PC-9 (cell line): ENCODE measurements around the gene ZNF785. TPM values are rescaled to one million over a fixed set of nuclear protein-coding genes. Genes with fewer than 3 reads are reported as not detected.

ENCODE experiments used
- BruUV-seq: library from RNA; stranded (reverse); fragments of 400-500 nt; replicated peaks from 2 replicates; lab custom pipeline; 2021; lab: Mats Ljungman, UMichigan
- CTCF ChIA-PET: fragments of 300-600 bp; sonication (Branson Sonifier 250); formaldehyde crosslinking; loops from one replicate; lab custom pipeline; 2022; ENCODE audit warnings: antibody characterized with exemption; lab: Charles Lee
- POLR2A ChIA-PET: fragments of 300-600 bp; sonication (Branson Sonifier 250); formaldehyde crosslinking; loops from one replicate; lab custom pipeline; 2022; ENCODE audit warnings: antibody characterized with exemption; ENCODE audit not compliant: unreplicated experiment; lab: Charles Lee
- DNase-seq, 2 experiments: peaks; one replicate each; pipeline versions ENCODE4 v3.0.0 to v3.0.0-alpha.2; 2015 to 2022; ENCODE audit warnings: mixed read lengths in 1 of 2
- H2AFZ ChIP-seq: fragments of 200-600 bp; sonication (generic); 2 replicates; pipeline ENCODE4 v1.8.1; 2017; ENCODE audit warnings: antibody characterized with exemption
- H3F3A ChIP-seq: fragments of 200-600 bp; sonication (generic); 2 replicates; pipeline ENCODE4 v1.8.1; 2017; ENCODE audit warnings: antibody characterized with exemption, mild to moderate bottlenecking, low read depth; ENCODE audit not compliant: insufficient read depth
- H3K27ac ChIP-seq: fragments of 200-600 bp; sonication (generic); 2 replicates; pipeline ENCODE4 v1.6.1; 2016; ENCODE audit warnings: mixed run types
- H3K27me3 ChIP-seq: fragments of 200-600 bp; sonication (generic); 2 replicates; pipeline ENCODE4 v1.6.1; 2016; ENCODE audit warnings: low read depth, mixed run types; ENCODE audit not compliant: insufficient read depth
- H3K36me3 ChIP-seq: fragments of 200-600 bp; sonication (generic); 2 replicates; pipeline ENCODE4 v1.6.1; 2016; ENCODE audit warnings: low read depth, mixed run types
- H3K4me1 ChIP-seq: fragments of 200-600 bp; sonication (generic); replicated peaks from 2 replicates; pipeline ENCODE4 v1.6.1; 2016; ENCODE audit warnings: mixed run types; ENCODE audit not compliant: insufficient read depth
- H3K4me2 ChIP-seq: fragments of 200-600 bp; sonication (generic); 2 replicates; pipeline ENCODE4 v1.6.1; 2017; ENCODE audit warnings: mixed run types
- H3K4me3 ChIP-seq: fragments of 200-600 bp; sonication (generic); 2 replicates; pipeline ENCODE4 v1.6.1; 2016; ENCODE audit warnings: mixed run types
- H3K79me2 ChIP-seq: fragments of 200-600 bp; sonication (generic); 2 replicates; pipeline ENCODE4 v1.6.1; 2017; ENCODE audit warnings: low read depth, mixed run types
- H3K9me2 ChIP-seq: fragments of 200-600 bp; sonication (generic); 2 replicates; pipeline ENCODE4 v1.8.1; 2017; ENCODE audit warnings: mild to moderate bottlenecking; ENCODE audit not compliant: insufficient read depth
- H3K9me3 ChIP-seq: fragments of 200-600 bp; sonication (generic); 2 replicates; pipeline ENCODE4 v1.8.1; 2016; ENCODE audit warnings: low read depth; ENCODE audit not compliant: insufficient read depth
- H4K20me1 ChIP-seq: fragments of 200-600 bp; sonication (generic); 2 replicates; pipeline ENCODE4 v1.8.1; 2017; ENCODE audit not compliant: insufficient read depth
- EZH2 ChIP-seq: fragments of 200-600 bp; sonication (generic); IDR thresholded peaks from 2 replicates; pipeline ENCODE4 v1.8.0; 2017; ENCODE audit warnings: antibody characterized with exemption, low read depth
- intact Hi-C: fragments of 100-400 bp; cut with micrococcal nuclease; formaldehyde crosslinking; loops from one replicate; pipeline ENCODE4 v1.10.0; 2022; ENCODE audit not compliant: unreplicated experiment
- total RNA-seq: library from RNA; stranded (reverse); gene quantifications from 2 replicates; pipeline ENCODE4 v1.2.3, GENCODE V29; 2021
- TF ChIP-seq, protein P1 (sequence below): fragments of 200-600 bp; sonication (generic); conservative IDR thresholded peaks from 2 replicates; pipeline ENCODE4 v1.6.1; 2017; ENCODE audit warnings: mixed run types, antibody characterized with exemption, mild to moderate bottlenecking, moderate library complexity

Gene ZNF785
- total RNA-seq, 1 experiment from 2014 or later: 30.9 TPM

- Histone ChIP-seq H3K4me2 (no peak overlapping the region), H3K27me3 (no peaks in the 10 kb centered on the region), H3K9me2 (no peaks in the 10 kb centered on the region), H3K9me3 (no peaks in the 10 kb centered on the region), H3K27ac (no peak overlapping the region), H3K4me1 (no peaks in the 10 kb centered on the region), H3K4me3 (no peak overlapping the region), H3F3A (peaks cover 23% of the 10 kb centered on the region; the same call in 1 of the 2 replicates), H3K79me2 (no peaks in the 10 kb centered on the region; the same call in 1 of the 2 replicates), H4K20me1 (no peaks in the 10 kb centered on the region), H3K36me3 (0 out of 2 replicates have a peak, but pooled peaks cover 6% of the 10 kb centered on the region), H2AFZ (no peak overlapping the region)
- POLR2A ChIA-PET: no interaction called here
- BruUV-seq: no TSS peak
- CTCF ChIA-PET: no interaction called here
- intact Hi-C loops: no loop called here
- DNase-seq: no peak
- TF ChIP-seq, protein P1, sequence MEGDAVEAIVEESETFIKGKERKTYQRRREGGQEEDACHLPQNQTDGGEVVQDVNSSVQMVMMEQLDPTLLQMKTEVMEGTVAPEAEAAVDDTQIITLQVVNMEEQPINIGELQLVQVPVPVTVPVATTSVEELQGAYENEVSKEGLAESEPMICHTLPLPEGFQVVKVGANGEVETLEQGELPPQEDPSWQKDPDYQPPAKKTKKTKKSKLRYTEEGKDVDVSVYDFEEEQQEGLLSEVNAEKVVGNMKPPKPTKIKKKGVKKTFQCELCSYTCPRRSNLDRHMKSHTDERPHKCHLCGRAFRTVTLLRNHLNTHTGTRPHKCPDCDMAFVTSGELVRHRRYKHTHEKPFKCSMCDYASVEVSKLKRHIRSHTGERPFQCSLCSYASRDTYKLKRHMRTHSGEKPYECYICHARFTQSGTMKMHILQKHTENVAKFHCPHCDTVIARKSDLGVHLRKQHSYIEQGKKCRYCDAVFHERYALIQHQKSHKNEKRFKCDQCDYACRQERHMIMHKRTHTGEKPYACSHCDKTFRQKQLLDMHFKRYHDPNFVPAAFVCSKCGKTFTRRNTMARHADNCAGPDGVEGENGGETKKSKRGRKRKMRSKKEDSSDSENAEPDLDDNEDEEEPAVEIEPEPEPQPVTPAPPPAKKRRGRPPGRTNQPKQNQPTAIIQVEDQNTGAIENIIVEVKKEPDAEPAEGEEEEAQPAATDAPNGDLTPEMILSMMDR: no peak
- TF ChIP-seq EZH2: no peak
These were observed 18.4 kb upstream of the ZNF785 start for GRCh38 chr16:30603945-30604315.

DNA sequence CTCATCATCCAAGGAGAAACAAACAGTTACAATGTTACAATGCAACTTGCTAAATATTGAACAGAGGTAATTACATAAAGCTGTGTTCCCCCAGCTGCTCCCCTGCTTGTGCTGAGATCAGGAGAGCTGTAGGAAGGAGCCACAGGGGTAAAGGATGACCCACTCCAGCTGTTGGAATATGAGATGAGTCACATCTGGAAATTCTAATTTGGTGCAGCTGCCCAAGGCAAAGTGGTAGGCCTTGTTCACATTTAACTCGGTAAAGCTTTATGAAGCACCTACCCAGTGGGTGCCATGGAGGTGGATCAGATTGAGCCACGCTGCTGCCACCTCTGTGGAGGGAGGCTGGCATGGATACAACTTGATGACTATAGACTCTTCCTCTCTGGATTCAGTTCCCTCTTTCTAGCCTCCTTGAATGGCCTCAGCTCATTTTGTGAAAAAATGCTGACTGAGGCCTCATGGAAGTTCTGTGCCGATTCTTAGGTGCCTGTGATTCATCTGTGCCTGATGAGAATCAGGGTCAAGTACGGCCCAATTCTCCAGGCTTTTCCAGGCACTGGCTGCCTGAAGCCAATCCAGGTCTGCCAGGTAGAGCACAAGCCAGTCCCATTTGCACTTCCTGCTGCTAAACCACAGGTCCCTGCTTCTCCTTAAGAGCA is 17.2 kb upstream of the ZNF785 start:
- no peak for TF ChIP-seq EZH2
- TF ChIP-seq, protein P1: no peak
- H3K4me2 ChIP-seq: no peak overlapping the region
- no peak overlapping the region for H2AFZ ChIP-seq
- ChIA-PET CTCF (interaction anchor here (0.6 to 0.7 kb wide), 2 partner anchors 9 to 179 kb away, joined by 3 to 7 read pairs; no protein-coding TSS in a partner anchor), POLR2A (interaction anchor here (0.6 to 0.7 kb wide), 3 partner anchors 12 to 229 kb away, joined by 3 to 9 read pairs (median 6); no protein-coding TSS in a partner anchor)
- no peak overlapping the region for H3K27ac ChIP-seq
- H3K79me2 ChIP-seq: no peaks in the 10 kb centered on the region
- no peak overlapping the region for H3K4me3 ChIP-seq
- no peaks in the 10 kb centered on the region for H3K4me1 ChIP-seq
- H3K9me3 ChIP-seq: no peaks in the 10 kb centered on the region
- no peak for DNase-seq
- 0 out of 2 replicates have a peak, but pooled peaks cover 6% of the 10 kb centered on the region for H3K36me3 ChIP-seq
- intact Hi-C loops: no loop called here
- no peaks in the 10 kb centered on the region for H3K9me2 ChIP-seq
- H3F3A ChIP-seq: peaks cover 35% of the 10 kb centered on the region; the same call in 1 of the 2 replicates
- H3K27me3 ChIP-seq: no peaks in the 10 kb centered on the region
- no TSS peak for BruUV-seq
- H4K20me1 ChIP-seq: no peaks in the 10 kb centered on the region

GRCh38 chr16:30601966-30602365 is 16.5 kb upstream of the ZNF785 start:
- H4K20me1 ChIP-seq: no peaks in the 10 kb centered on the region
- no peak overlapping the region for H3K4me3 ChIP-seq
- ChIA-PET CTCF (no interaction called here), POLR2A (interaction anchor here (0.6 kb wide), 2 partner anchors 26 to 174 kb away, joined by 3 to 4 read pairs; no protein-coding TSS in a partner anchor)
- intact Hi-C loops: no loop called here
- no peak for DNase-seq
- 0 out of 2 replicates have a peak, but pooled peaks cover 6% of the 10 kb centered on the region for H3K36me3 ChIP-seq
- H2AFZ ChIP-seq: no peak overlapping the region
- no peaks in the 10 kb centered on the region for H3K9me2 ChIP-seq
- BruUV-seq: no TSS peak
- no peaks in the 10 kb centered on the region for H3K9me3 ChIP-seq
- H3K4me2 ChIP-seq: no peak overlapping the region
- H3F3A ChIP-seq: peaks cover 43% of the 10 kb centered on the region; the same call in 1 of the 2 replicates
- no peaks in the 10 kb centered on the region for H3K79me2 ChIP-seq
- H3K27me3 ChIP-seq: no peaks in the 10 kb centered on the region
- H3K27ac ChIP-seq: no peak overlapping the region
- TF ChIP-seq, protein P1: no peak
- no peak for TF ChIP-seq EZH2
- no peaks in the 10 kb centered on the region for H3K4me1 ChIP-seq
